HEK293 (cell line): ENCODE measurements around the gene RBM14.

Experiments
- CTCF ChIP-seq: fragments of 450-650 bp; formaldehyde crosslinking; IDR thresholded peaks from 2 replicates; pipeline ENCODE4 v1.5.1; 2016; ENCODE audit warnings: missing biosample characterization, missing genetic modification characterization
- HIC1 ChIP-seq: fragments of 450-650 bp; formaldehyde crosslinking; IDR thresholded peaks from 2 replicates; pipeline ENCODE4 v1.5.1; 2016; ENCODE audit warnings: missing biosample characterization, missing genetic modification characterization
- YY1 ChIP-seq: fragments of 450-650 bp; formaldehyde crosslinking; IDR thresholded peaks from 2 replicates; pipeline ENCODE4 v1.5.1; 2018; ENCODE audit warnings: missing biosample characterization, missing genetic modification characterization
- ZBTB1 ChIP-seq: fragments of 450-650 bp; formaldehyde crosslinking; IDR thresholded peaks from 2 replicates; pipeline ENCODE4 v1.5.1; 2016; ENCODE audit warnings: missing biosample characterization, missing genetic modification characterization
- ZBTB10 ChIP-seq: fragments of 450-650 bp; formaldehyde crosslinking; IDR thresholded peaks from 2 replicates; pipeline ENCODE4 v1.5.1; 2016; ENCODE audit warnings: missing biosample characterization, missing genetic modification characterization
- ZBTB26 ChIP-seq: fragments of 450-650 bp; formaldehyde crosslinking; optimal IDR thresholded peaks from 2 replicates; pipeline ENCODE3; 2016; ENCODE audit warnings: missing biosample characterization, mild to moderate bottlenecking, missing genetic modification characterization
- ZNF830 ChIP-seq: fragments of 450-650 bp; IDR thresholded peaks from 2 replicates; pipeline ENCODE4 v1.5.0; 2018; ENCODE audit warnings: missing biosample characterization, missing genetic modification characterization, low read depth, mild to moderate bottlenecking, moderate library complexity

- TF ChIP-seq CTCF (no peak), ZNF830 (tag by site-specific recombination) (no peak), ZBTB10 (tag by site-specific recombination) (no peak), ZBTB26 (no peak), YY1 (tag by site-specific recombination) (no peak), HIC1 (tag by site-specific recombination) (no peak), ZBTB1 (tag by site-specific recombination) (no peak)
Measured at GRCh38 chr11:66663741-66664296, 47.4 kb downstream of the RBM14 start.
